GM19099 (cell line): ENCODE data around the gene UNC5A.

Source experiments
- POLR2A ChIP-seq: IDR thresholded peaks from 3 replicates; pipeline ENCODE4 v1.6.1; 2011; ENCODE audit warnings: low read depth; ENCODE audit not compliant: insufficient read length; ENCODE audit errors: extremely low read depth

Gene UNC5A

DNA sequence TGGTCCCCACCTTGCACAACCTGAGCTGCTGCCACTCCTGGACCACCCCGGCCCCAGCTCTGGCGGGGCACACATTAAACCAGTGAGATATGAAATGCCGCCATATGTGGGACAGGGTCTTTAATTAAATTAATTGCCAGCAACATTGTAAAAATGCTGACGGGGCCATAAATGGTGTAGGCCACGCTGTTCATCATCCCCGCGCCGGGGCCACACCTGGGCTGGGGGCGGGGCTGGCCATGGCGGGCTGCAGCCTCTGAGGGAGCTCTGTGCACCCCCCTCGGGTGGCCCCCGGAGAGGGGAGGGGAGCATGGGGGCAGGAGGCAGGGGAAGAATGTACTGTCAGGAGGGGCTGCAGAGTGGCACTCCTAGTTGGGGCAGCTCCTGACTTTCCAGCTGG, 41.0 kb downstream of the UNC5A start:
- no peak for TF ChIP-seq POLR2A

GRCh38 chr5:176851871-176852658, 41.7 kb downstream of the UNC5A start:
- TF ChIP-seq POLR2A = no peak

- TF ChIP-seq POLR2A = no peak
These were observed 42.9 kb downstream of the UNC5A start for GRCh38 chr5:176853151-176853778.

- no peak for TF ChIP-seq POLR2A
These were observed 43.8 kb downstream of the UNC5A start for GRCh38 chr5:176854164-176854563.

DNA sequence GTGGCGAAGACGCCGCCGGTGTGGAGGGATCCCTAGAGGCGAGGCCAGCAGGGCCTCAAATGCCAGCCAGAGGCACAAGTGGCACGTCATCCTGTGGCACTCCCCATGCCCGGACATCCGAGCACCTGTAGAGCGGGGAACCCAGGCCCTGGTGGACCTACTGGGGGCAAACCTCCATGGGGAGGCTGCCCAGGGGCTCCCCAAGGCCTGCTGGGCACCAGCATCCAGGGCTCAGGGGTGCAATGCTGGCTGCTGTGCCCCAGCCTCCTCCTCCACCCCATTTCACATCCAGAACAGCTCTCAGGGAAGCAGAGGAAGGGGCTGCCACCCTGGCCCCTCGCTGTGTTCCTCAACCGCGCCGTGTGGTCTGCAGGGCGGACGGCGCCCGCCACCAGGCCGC, 45.2 kb downstream of the UNC5A start:
- no peak for TF ChIP-seq POLR2A

- TF ChIP-seq POLR2A = no peak
These were observed 46.4 kb downstream of the UNC5A start for GRCh38 chr5:176856746-176857145.

DNA sequence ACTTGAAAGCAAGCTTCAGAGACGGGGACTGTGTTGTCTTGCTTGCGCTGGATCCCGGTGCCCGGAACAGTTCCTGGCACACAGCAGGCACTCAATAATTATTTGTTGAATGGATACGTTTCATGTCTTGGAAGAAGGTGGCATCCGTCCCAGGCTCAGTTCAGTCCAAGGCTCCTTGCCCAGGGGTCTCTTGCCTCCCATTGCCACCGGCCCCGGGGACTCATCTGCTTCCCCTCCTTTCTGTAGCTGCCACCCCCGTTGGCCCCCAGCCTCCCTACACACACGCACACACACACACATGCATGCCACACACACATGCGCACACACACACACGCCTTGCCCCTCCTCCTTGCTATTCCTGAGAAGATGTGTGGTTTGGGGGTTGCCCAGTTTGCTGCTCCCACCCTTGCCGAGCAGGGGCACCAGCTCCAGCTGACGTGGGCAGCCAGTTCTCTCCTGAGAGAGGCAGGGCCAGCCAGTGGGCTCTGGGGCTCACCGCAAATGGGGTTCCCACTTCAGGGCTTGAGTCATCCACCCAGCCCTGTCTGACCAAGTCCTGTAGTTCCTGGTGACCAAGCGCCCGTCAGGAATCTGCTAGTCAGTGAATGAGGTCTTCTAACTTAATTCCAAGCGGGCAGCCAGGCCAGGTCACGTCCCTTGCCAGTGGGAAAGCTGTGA, 47.0 kb downstream of the UNC5A start:
- TF ChIP-seq POLR2A = no peak

- TF ChIP-seq POLR2A = no peak
These were observed 47.5 kb downstream of the UNC5A start for GRCh38 chr5:176857894-176858273.

- no peak for TF ChIP-seq POLR2A
These were observed 49.6 kb downstream of the UNC5A start for GRCh38 chr5:176859916-176860315.

DNA sequence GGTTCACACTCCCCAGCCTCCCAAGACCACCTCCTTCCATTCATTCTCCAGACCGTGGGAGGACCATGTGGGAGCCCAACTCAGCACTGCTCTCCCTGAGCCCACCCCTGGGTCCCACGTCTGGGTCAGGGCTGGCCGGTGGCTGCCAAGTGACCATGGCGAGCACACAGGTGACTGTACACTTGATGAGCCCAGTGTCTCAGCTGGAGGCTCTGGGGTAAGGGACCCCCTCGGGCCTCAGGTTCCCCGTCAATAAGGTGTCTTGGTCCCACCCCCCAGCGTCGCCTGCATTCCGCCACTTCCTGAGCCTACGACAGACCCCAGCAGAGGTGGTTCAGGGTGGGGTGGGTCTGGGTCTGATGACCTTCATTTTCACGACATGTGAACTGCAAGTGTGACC, 50.0 kb downstream of the UNC5A start:
- no peak for TF ChIP-seq POLR2A

- no peak for TF ChIP-seq POLR2A
These were observed 50.9 kb downstream of the UNC5A start for GRCh38 chr5:176861276-176861675.

GRCh38 chr5:176862330-176862995, 52.1 kb downstream of the UNC5A start:
- no peak for TF ChIP-seq POLR2A

DNA sequence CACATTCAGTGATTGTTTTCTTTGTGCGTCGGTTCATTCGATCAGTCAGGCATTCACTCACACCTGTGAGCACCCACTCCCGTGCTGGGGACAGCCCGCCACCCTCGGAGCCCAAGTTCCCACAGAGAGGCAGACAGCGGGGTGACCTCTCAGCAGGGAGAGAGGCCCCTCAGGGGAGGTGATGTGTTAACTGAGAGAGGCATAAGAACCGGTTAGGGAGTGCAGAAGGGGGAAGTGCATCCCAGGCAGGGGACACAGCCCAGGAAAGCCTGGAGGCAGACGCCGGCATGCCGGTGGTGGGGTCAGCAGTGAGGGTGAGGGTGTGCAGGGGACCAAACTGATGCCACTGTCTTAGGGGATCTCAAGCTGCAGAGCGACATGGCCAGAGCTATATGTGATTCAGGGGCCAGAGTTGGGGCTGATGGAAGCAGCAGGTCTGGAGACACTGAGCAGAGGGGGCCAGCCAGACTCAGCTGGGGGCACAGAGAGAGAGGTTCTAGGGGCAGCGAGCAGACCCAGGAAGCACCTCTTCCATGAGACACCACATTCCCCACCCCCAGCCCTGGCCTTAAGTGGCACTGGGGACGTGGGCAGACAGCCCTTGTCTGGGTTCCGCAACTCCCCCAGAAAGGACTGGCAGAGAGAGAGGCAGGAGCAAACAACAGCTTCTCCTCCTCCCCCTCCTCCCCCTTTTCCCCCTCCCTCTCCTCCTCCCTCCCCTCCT, 52.8 kb downstream of the UNC5A start:
- no peak for TF ChIP-seq POLR2A

DNA sequence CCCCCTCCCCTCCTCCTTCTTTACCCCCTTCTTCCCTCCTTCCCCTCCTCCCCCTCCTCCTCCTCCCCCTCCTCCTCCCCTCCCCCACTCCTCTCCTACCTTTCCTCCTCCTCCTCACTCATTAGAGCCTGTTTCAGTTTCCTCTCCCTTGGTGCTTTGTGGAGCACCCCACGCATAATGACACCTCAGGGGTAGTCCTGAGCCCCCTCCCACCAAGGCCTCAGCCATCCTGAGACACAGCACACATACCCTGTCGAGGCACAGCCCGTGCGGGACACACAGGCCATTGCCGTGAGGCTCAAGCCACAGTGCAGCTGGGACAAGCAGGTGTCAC, 53.4 kb downstream of the UNC5A start:
- TF ChIP-seq POLR2A = no peak

DNA sequence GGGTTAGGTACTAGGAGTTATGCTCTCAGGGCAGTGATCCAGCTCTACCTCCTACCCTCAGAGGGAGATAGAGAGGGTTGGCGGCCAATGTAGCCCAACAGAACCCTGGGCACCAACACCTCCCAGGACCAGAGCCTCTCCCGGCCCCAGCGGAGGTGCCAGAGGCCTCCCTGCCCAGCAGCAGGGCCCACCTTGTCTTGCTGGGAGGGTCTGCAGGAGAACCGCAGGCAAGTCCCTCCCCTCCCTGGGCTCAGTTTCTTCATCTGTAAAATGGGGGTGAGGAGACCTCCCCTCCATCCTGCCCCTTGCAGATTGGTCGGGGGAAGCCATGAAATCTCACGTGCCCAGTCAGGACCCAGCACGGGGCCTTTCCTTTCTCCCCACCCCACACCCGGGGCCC, 54.4 kb downstream of the UNC5A start:
- TF ChIP-seq POLR2A = no peak
